ENCODE results near the gene ZNF575. TPM values are rescaled to one million over a fixed set of nuclear protein-coding genes. Genes with fewer than 3 reads are reported as not detected.

Gene ZNF575
- total RNA-seq (0.84 TPM in 1 of 2 replicates, not detected in the other), polyA plus RNA-seq (3.1 and 6.8 TPM in 2 replicates)

DNA sequence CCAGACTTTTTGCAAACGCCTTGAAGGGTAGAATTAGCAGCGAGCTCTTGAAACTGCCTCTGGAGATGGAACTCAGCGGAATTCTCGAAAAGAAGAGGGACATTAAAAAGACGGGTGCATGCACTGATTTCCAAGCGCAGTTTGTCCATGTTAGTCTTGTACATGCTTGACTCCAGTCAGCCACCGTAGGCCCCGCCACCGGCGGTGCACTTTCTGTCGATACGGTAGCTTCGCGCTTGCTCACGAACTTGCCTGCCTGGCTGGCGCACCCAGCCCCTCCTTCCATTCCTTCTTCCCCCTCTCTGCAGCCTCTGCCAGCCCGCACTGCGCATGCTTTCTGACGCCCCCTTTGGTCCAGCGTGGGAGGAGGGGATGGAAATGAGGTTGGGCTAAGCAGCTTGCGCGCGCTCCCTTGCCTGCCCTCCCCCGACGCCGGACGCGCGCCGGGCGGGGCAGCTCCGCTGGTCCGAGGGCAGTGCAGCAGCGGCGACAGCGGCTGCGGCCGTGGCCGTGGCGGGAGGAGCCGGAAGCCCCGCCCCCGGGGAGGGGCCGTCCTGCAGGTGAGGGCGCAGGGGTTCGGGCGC, at the start of gene ZNF575:
ZNF575 (plus strand) TSS at position 227 of the 584 bp plus-strand sequence. CDS start 1,235 bp downstream, outside the sequence.
- peak within 1 kb of the TSS; percentile 85 for H3K4me2 ChIP-seq
- H3K27me3 ChIP-seq: no peaks in the 10 kb centered on the region
- H3K4me1 ChIP-seq (ENCODE audit: insufficient read depth): peaks cover 7% of the 10 kb centered on the region
- no peaks in the 10 kb centered on the region for H4K20me1 ChIP-seq (ENCODE audit: insufficient read depth, poor library complexity, severe bottlenecking)
- H3K9me3 ChIP-seq (ENCODE audit: low read depth): no peaks in the 10 kb centered on the region
- peak; percentile 95 for DNase-seq (ENCODE audit: low spot score)
- H3K27ac ChIP-seq: peak within 1 kb of the TSS; percentile 84
- peak within 1 kb of the TSS; percentile 75 for H2AFZ ChIP-seq
- TF ChIP-seq CTCF (IDR thresholded peaks at IDR 0.05; ENCODE audit: poor library complexity): no peak
- no peak for TF ChIP-seq EZH2phosphoT487 (IDR thresholded peaks at IDR 0.05; ENCODE audit: low read depth, severe bottlenecking, unreplicated experiment)
- no peak for TF ChIP-seq EZH2 (IDR thresholded peaks at IDR 0.05; ENCODE audit: borderline replicate concordance)
- H3K79me2 ChIP-seq: no peaks in the 10 kb centered on the region
- H3K9me2 ChIP-seq (replicated peaks; ENCODE audit: insufficient read depth): no peaks in the 10 kb centered on the region
- H3K36me3 ChIP-seq (replicated peaks; ENCODE audit: insufficient read depth, low read depth): no peaks in the 10 kb centered on the region
- peak within 1 kb of the TSS; percentile 25 for H3K4me3 ChIP-seq
- under 1% methylated on average over 47 of the region's 47 CpGs for WGBS (ENCODE audit: low lambda C conversion rate, missing lambda C conversion rate)

DNA sequence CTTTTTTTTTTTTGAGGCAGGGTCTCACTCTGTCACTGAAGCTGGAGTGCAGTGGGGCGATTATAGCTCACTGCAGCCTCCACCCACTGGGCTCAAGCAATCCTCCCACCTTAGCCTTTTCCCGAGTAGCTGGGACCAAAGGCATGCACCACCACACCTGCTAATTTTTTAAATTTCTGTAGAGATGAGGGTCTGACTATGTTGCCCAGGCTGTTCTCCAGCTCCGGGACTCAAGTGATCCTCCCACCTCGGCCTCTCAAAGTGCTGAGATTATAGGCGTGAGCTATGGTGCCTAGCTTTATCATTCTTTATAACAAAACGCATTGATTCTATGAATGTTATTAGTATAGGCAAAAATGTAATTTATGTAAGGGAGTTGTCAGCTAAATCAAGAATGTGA, 49.7 kb upstream of the ZNF575 start:
- no peak for DNase-seq (ENCODE audit: low spot score)
- H3K4me1 ChIP-seq (ENCODE audit: insufficient read depth): no peaks in the 10 kb centered on the region
- no peaks in the 10 kb centered on the region for H3K79me2 ChIP-seq
- H3K36me3 ChIP-seq (replicated peaks; ENCODE audit: insufficient read depth, low read depth): no peaks in the 10 kb centered on the region
- H3K4me2 ChIP-seq: no peak overlapping the region
- no peak for TF ChIP-seq CTCF (IDR thresholded peaks at IDR 0.05; ENCODE audit: poor library complexity)
- H3K27me3 ChIP-seq: no peaks in the 10 kb centered on the region
- H3K9me2 ChIP-seq (replicated peaks; ENCODE audit: insufficient read depth): no peaks in the 10 kb centered on the region
- H3K9me3 ChIP-seq (ENCODE audit: low read depth): no peaks in the 10 kb centered on the region
- 90% methylated on average over 6 of the region's 6 CpGs for WGBS (ENCODE audit: low lambda C conversion rate, missing lambda C conversion rate)
- H3K27ac ChIP-seq: no peak overlapping the region
- H3K4me3 ChIP-seq: no peak overlapping the region
- no peaks in the 10 kb centered on the region for H4K20me1 ChIP-seq (ENCODE audit: insufficient read depth, poor library complexity, severe bottlenecking)
- no peak overlapping the region for H2AFZ ChIP-seq

DNA sequence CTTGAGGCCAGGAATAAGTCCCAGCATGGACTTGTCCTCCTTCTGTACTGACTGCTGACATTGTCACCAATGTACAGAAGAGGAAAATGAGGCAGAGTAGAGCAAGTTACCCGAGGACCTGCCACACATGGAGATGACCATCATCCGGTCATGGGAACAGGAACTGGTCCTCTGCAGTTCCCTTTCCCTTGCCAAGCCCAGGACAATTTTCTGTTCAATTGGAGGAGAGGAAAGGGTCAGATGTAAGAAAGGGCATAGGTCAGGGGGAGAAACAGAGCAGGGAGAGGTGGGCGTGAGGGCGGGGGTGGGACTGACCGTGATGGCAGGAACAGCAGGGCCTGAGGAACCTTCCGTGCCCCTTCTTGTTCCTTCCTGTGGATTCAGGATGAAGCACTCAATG, 47.0 kb upstream of the ZNF575 start:
- WGBS (ENCODE audit: low lambda C conversion rate, missing lambda C conversion rate): 94% methylated on average over 6 of the region's 6 CpGs
- H3K4me2 ChIP-seq: no peak overlapping the region
- no peaks in the 10 kb centered on the region for H3K9me3 ChIP-seq (ENCODE audit: low read depth)
- no peaks in the 10 kb centered on the region for H3K36me3 ChIP-seq (replicated peaks; ENCODE audit: insufficient read depth, low read depth)
- no peaks in the 10 kb centered on the region for H3K27me3 ChIP-seq
- no peak overlapping the region for H2AFZ ChIP-seq
- no peaks in the 10 kb centered on the region for H4K20me1 ChIP-seq (ENCODE audit: insufficient read depth, poor library complexity, severe bottlenecking)
- TF ChIP-seq EZH2 (IDR thresholded peaks at IDR 0.05; ENCODE audit: borderline replicate concordance): no peak
- TF ChIP-seq EZH2phosphoT487 (IDR thresholded peaks at IDR 0.05; ENCODE audit: low read depth, severe bottlenecking, unreplicated experiment): no peak
- TF ChIP-seq CTCF (IDR thresholded peaks at IDR 0.05; ENCODE audit: poor library complexity): no peak
- H3K4me3 ChIP-seq: no peak overlapping the region
- no peaks in the 10 kb centered on the region for H3K79me2 ChIP-seq
- H3K27ac ChIP-seq: no peak overlapping the region
- H3K4me1 ChIP-seq (ENCODE audit: insufficient read depth): no peaks in the 10 kb centered on the region
- DNase-seq (ENCODE audit: low spot score): no peak
- H3K9me2 ChIP-seq (replicated peaks; ENCODE audit: insufficient read depth): no peaks in the 10 kb centered on the region
